ENCODE measurements around the gene BTG4.

Gene BTG4

DNA sequence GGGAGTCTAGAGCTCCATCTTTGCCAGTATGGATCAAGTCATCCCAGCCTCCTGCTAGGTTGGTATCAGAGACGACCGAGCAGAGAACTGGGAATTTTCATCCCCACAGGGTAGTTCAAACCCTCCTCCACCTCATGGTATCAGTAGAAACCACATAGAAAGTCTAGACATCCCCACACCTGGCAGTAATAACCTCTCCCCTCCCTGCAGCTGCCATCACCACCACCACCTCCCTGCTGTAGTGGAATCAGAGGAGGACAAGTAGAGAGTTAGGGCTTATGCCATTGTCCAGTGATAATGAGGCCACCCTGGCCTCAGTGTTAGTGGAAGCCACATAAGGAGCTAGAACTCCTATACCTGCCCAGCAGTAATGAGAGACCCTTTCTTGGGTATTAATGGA lies 34.3 kb downstream of the BTG4 start:
- H3K27me3 ChIP-seq (ENCODE audit: control insufficient read depth, insufficient read depth, low read length) = no peaks in the 10 kb centered on the region

DNA sequence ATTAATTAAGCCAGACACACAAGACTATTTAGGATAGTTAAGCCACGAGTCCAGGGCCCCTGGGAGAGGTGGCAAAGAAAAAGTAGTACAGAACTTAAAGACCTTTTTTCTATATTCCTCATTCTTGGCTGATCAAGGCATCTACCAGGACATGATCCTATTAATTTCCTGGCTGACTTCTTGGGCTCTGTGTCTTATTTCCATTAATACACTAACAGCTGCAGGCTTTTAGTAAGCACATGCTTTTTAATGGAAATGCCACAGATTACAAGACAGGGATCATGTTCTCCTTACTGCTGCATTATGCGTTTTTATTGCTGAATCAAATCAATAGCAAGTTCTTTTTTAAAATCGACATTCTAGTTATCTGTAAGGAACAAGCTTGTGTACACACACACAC lies 35.2 kb downstream of the BTG4 start:
- no peaks in the 10 kb centered on the region for H3K27me3 ChIP-seq (ENCODE audit: control insufficient read depth, insufficient read depth, low read length)

More for the DNA sequence above, 34.3 kb downstream of the BTG4 start:
- H3K4me3 ChIP-seq (ENCODE audit: low read depth, low read length) = no peak overlapping the region
- no peaks in the 10 kb centered on the region for H3K9me3 ChIP-seq (ENCODE audit: control insufficient read depth, insufficient read depth, low read length)
- H3K36me3 ChIP-seq (ENCODE audit: control insufficient read depth, insufficient read depth, low read length) = no peaks in the 10 kb centered on the region
- H3K4me1 ChIP-seq (ENCODE audit: control insufficient read depth, insufficient read depth, low read length) = no peaks in the 10 kb centered on the region
- no peak overlapping the region for H3K9ac ChIP-seq (ENCODE audit: low read depth, low read length)

DNA sequence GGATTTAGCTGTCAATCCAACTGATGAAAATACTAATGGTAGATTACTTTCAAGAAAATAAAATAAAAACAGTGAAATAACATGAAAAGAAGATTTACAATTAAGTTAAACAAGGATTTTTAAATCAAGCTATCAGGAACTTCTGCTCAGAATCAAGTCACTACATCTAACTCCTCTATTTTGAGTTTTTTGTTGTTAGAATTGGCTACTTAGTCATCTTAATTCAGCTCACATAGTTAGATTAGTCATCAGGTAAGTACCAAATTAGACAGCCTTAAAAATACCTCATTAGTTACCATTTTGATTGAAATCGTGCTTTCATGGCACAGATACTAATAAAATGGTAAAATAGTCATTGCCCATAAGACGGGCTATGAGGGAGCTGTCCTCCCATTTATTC lies 35.8 kb downstream of the BTG4 start:
- H3K4me3 ChIP-seq (ENCODE audit: low read depth, low read length) = no peak overlapping the region
- no peaks in the 10 kb centered on the region for H3K36me3 ChIP-seq (ENCODE audit: control insufficient read depth, insufficient read depth, low read length)
- H3K9ac ChIP-seq (ENCODE audit: low read depth, low read length) = no peak overlapping the region
- no peaks in the 10 kb centered on the region for H3K4me1 ChIP-seq (ENCODE audit: control insufficient read depth, insufficient read depth, low read length)
- no peaks in the 10 kb centered on the region for H3K9me3 ChIP-seq (ENCODE audit: control insufficient read depth, insufficient read depth, low read length)
- H3K27me3 ChIP-seq (ENCODE audit: control insufficient read depth, insufficient read depth, low read length) = no peaks in the 10 kb centered on the region

More for the DNA sequence above, 35.2 kb downstream of the BTG4 start:
- no peaks in the 10 kb centered on the region for H3K4me1 ChIP-seq (ENCODE audit: control insufficient read depth, insufficient read depth, low read length)
- no peak overlapping the region for H3K9ac ChIP-seq (ENCODE audit: low read depth, low read length)
- no peaks in the 10 kb centered on the region for H3K9me3 ChIP-seq (ENCODE audit: control insufficient read depth, insufficient read depth, low read length)
- no peaks in the 10 kb centered on the region for H3K36me3 ChIP-seq (ENCODE audit: control insufficient read depth, insufficient read depth, low read length)
- no peak overlapping the region for H3K4me3 ChIP-seq (ENCODE audit: low read depth, low read length)

DNA sequence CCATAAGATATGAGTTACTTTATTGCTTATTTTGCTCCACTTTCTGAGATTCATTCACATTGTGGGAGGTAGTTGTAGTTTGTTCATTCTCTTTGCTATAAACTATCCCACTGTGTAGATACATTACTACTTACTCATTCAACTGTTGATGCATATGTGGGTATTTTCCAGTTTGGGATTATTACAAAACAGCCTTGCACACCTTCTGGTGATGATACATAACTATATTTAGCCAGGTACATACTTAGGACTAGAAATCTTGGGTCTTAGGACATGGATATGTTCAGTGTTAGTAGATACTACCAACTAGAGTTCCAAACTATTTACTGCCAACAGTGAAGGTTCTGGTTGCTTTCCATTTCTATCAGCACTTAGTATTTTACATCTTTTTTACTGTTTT lies 37.8 kb downstream of the BTG4 start:
- no peaks in the 10 kb centered on the region for H3K36me3 ChIP-seq (ENCODE audit: control insufficient read depth, insufficient read depth, low read length)
- no peaks in the 10 kb centered on the region for H3K9me3 ChIP-seq (ENCODE audit: control insufficient read depth, insufficient read depth, low read length)
- no peaks in the 10 kb centered on the region for H3K27me3 ChIP-seq (ENCODE audit: control insufficient read depth, insufficient read depth, low read length)
- no peaks in the 10 kb centered on the region for H3K4me1 ChIP-seq (ENCODE audit: control insufficient read depth, insufficient read depth, low read length)
- no peak overlapping the region for H3K9ac ChIP-seq (ENCODE audit: low read depth, low read length)
- no peak overlapping the region for H3K4me3 ChIP-seq (ENCODE audit: low read depth, low read length)

DNA sequence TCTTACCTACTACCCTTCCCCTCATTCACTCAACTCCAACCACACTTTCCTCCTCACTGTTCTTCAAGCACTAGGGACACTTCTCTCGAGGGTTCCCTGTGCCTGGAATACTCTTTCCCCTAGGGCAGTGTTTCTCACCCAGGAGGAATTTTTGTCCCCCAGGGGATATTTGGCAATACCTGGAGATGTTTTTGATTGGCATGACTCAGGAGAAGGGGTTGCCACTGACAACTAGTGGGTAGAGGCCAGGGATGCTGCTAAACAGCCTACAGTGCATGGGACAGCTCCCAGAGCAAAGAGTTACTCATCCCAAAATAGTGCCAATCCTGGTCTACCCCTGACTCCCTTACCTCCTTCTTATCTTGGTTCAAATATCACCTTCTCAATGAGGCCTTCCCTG lies 40.0 kb downstream of the BTG4 start:
- no peaks in the 10 kb centered on the region for H3K36me3 ChIP-seq (ENCODE audit: control insufficient read depth, insufficient read depth, low read length)
- no peaks in the 10 kb centered on the region for H3K27me3 ChIP-seq (ENCODE audit: control insufficient read depth, insufficient read depth, low read length)
- H3K9ac ChIP-seq (ENCODE audit: low read depth, low read length) = no peak overlapping the region
- H3K9me3 ChIP-seq (ENCODE audit: control insufficient read depth, insufficient read depth, low read length) = no peaks in the 10 kb centered on the region
- no peak overlapping the region for H3K4me3 ChIP-seq (ENCODE audit: low read depth, low read length)
- H3K4me1 ChIP-seq (ENCODE audit: control insufficient read depth, insufficient read depth, low read length) = no peaks in the 10 kb centered on the region

DNA sequence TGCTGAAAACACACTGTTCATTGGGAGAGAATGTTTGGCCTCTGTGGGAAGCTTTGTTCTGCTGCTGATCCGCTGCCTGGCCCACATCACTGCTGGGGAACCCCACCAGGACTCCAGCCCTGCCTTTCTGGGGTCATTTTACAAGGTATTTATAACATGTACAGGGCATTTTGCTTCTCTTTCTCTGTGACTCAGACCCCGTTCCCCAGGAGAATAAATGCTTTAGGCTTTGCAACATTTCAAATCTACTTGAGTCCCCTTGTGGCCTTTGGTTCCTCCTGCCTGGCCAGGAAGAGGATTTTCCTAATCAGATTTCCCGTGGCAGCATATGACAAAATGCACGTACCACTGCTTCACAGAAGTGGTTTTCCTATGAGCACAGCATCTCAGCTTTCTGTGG lies 43.0 kb downstream of the BTG4 start:
- Histone ChIP-seq H3K4me3 (ENCODE audit: low read depth, low read length) (no peak overlapping the region), H3K27me3 (ENCODE audit: control insufficient read depth, insufficient read depth, low read length) (no peaks in the 10 kb centered on the region), H3K9me3 (ENCODE audit: control insufficient read depth, insufficient read depth, low read length) (no peaks in the 10 kb centered on the region), H3K4me1 (ENCODE audit: control insufficient read depth, insufficient read depth, low read length) (no peaks in the 10 kb centered on the region), H3K36me3 (ENCODE audit: control insufficient read depth, insufficient read depth, low read length) (no peaks in the 10 kb centered on the region), H3K9ac (ENCODE audit: low read depth, low read length) (no peak overlapping the region)

DNA sequence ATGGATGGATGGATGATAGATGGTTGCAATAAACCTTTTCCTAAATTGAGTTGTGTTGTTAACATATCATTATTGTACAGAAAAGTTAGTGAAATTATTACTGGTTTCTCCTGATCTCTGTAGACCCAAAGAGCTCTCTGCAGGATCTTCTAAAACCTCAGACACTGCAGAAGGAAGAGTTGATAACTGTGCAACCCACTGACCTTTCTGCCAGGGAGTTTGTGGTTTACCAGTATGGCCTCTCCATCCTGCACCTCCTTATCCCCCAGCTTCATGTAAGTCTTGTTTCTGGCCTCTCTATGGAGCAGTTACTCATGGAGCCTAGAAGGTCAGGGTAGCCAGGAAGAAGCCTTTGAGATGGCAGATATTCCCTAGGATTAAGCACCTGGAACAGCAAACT lies 45.6 kb downstream of the BTG4 start:
- H3K27me3 ChIP-seq (ENCODE audit: control insufficient read depth, insufficient read depth, low read length) = no peaks in the 10 kb centered on the region
- no peaks in the 10 kb centered on the region for H3K4me1 ChIP-seq (ENCODE audit: control insufficient read depth, insufficient read depth, low read length)
- H3K4me3 ChIP-seq (ENCODE audit: low read depth, low read length) = no peak overlapping the region
- H3K9ac ChIP-seq (ENCODE audit: low read depth, low read length) = no peak overlapping the region
- H3K36me3 ChIP-seq (ENCODE audit: control insufficient read depth, insufficient read depth, low read length) = no peaks in the 10 kb centered on the region
- no peaks in the 10 kb centered on the region for H3K9me3 ChIP-seq (ENCODE audit: control insufficient read depth, insufficient read depth, low read length)

DNA sequence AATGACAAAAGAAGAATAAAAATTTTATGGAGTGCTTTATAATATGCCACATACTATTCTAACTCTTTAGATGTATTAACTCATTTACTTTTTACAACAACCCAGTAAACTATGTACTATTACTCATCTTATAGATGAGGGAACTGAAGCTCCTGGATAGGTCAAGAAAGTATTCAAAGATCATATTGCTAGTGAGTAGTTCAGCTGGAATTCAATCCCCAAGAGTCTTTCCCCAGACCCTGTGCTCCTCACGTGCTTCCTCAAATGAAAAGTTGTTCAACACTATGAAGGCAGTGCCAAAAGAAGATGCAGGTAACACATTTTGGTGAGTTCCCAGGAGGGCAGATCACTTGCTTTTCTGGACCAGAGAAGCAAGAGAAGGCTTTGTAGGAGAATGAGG lies 46.8 kb downstream of the BTG4 start:
- H3K4me3 ChIP-seq (ENCODE audit: low read depth, low read length) = no peak overlapping the region
- H3K36me3 ChIP-seq (ENCODE audit: control insufficient read depth, insufficient read depth, low read length) = no peaks in the 10 kb centered on the region
- H3K4me1 ChIP-seq (ENCODE audit: control insufficient read depth, insufficient read depth, low read length) = no peaks in the 10 kb centered on the region
- H3K9me3 ChIP-seq (ENCODE audit: control insufficient read depth, insufficient read depth, low read length) = no peaks in the 10 kb centered on the region
- no peaks in the 10 kb centered on the region for H3K27me3 ChIP-seq (ENCODE audit: control insufficient read depth, insufficient read depth, low read length)
- H3K9ac ChIP-seq (ENCODE audit: low read depth, low read length) = no peak overlapping the region

DNA sequence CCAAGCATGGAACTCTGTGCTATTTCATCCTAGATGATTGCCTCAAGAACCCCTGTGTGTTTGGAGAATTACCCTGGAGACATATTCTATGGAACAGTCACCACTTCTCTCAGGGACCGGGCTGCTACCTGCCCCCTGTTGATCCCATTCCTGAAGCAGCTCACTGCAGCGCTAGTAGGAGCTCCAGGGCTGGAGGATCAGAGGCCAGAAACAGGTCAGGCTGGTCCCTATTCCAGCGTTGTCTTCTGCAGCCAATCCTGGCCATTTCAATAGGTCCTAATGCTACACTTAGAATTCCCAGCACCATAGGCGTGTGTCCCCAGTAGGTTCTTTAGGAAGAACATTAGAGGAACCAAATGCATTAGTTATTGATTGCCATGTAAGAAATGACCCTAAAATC lies 48.9 kb downstream of the BTG4 start:
- Histone ChIP-seq H3K4me3 (ENCODE audit: low read depth, low read length) (no peak overlapping the region), H3K27me3 (ENCODE audit: control insufficient read depth, insufficient read depth, low read length) (no peaks in the 10 kb centered on the region), H3K9me3 (ENCODE audit: control insufficient read depth, insufficient read depth, low read length) (no peaks in the 10 kb centered on the region), H3K9ac (ENCODE audit: low read depth, low read length) (no peak overlapping the region), H3K4me1 (ENCODE audit: control insufficient read depth, insufficient read depth, low read length) (no peaks in the 10 kb centered on the region), H3K36me3 (ENCODE audit: control insufficient read depth, insufficient read depth, low read length) (no peaks in the 10 kb centered on the region)

DNA sequence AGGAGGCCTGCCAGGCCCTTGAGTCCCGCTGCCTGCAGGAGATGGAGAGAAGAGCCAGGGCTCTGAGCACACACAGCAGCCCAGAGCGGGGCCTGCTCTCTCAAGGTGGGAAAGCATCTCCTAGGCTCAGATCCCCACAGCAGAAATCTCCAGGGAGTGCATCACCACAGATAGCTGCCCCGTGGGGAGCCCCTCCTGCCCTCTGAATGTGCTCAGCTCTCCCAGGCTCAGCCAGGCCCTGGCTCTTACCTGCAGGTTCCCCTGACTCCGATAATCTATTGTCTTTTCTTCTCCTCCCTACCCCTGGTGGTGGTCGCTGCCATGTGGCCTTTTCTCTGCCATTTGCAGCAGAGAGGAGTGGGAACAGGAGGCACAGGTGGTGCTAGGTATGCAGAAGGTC lies 49.9 kb downstream of the BTG4 start:
- H3K9me3 ChIP-seq (ENCODE audit: control insufficient read depth, insufficient read depth, low read length) = no peaks in the 10 kb centered on the region
- H3K4me3 ChIP-seq (ENCODE audit: low read depth, low read length) = no peak overlapping the region
- no peak overlapping the region for H3K9ac ChIP-seq (ENCODE audit: low read depth, low read length)
- H3K36me3 ChIP-seq (ENCODE audit: control insufficient read depth, insufficient read depth, low read length) = no peaks in the 10 kb centered on the region
- H3K4me1 ChIP-seq (ENCODE audit: control insufficient read depth, insufficient read depth, low read length) = no peaks in the 10 kb centered on the region
- H3K27me3 ChIP-seq (ENCODE audit: control insufficient read depth, insufficient read depth, low read length) = no peaks in the 10 kb centered on the region

DNA sequence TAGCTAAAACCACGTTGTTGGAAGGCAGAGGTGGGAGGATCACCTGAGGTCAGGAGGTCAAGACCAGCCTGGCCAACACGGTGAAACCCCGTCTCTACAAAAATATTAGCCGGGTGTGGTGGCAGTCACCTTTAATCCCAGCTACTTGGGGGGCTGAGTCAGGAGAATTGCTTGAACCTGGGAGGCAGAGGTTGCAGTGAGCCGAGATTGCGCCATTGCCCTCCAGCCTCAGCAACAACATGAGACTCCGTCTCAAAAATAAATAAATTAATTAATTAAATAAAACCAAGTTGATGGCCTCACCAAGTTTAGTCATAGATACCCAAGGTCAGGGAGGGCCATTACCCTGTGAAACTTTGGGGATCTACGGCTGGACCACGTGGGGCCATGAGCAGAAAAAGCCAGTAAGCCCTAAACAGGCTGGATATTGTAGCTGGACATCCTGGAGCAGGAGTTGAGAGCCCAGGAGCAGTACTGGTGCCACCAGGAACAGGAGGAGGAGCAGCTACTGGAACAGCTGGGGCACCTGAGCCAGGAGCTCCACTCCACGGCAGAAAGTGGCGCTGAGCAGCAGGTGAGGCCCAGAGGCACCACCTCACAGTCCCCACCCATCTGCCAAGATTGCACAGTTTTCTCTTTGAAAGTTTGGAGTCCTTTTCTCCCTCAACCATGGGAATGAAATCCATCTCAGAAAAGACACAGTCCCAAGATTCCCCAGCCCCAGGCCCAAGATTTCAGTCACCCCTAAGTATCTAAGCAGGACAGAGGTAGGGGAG lies 50.5 kb downstream of the BTG4 start:
- Histone ChIP-seq H3K4me3 (ENCODE audit: low read depth, low read length) (no peak overlapping the region), H3K36me3 (ENCODE audit: control insufficient read depth, insufficient read depth, low read length) (no peaks in the 10 kb centered on the region), H3K27me3 (ENCODE audit: control insufficient read depth, insufficient read depth, low read length) (no peaks in the 10 kb centered on the region), H3K9ac (ENCODE audit: low read depth, low read length) (no peak overlapping the region), H3K4me1 (ENCODE audit: control insufficient read depth, insufficient read depth, low read length) (no peaks in the 10 kb centered on the region), H3K9me3 (ENCODE audit: control insufficient read depth, insufficient read depth, low read length) (no peaks in the 10 kb centered on the region)

DNA sequence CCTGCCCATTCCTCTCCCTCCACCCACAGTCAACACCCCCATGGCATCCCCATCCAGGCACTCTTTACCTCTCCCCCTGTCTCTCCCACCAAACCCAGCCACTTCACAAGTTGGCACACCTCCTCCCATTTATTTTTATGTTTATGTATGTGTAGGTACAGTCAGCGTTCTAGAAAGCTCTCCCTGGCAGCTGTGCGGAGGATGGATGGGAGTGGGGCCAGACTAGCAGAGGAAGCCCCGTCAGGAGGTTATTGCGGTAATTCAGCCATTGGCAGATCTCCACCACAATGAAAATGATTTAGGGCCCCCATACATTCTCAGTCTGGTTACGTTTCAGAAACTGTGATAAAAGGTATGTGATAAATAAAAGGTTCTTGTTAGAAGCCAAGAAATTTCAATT lies 51.3 kb downstream of the BTG4 start:
- peaks cover 2% of the 10 kb centered on the region for H3K27me3 ChIP-seq (ENCODE audit: control insufficient read depth, insufficient read depth, low read length)
- H3K4me3 ChIP-seq (ENCODE audit: low read depth, low read length) = no peak overlapping the region
- no peaks in the 10 kb centered on the region for H3K36me3 ChIP-seq (ENCODE audit: control insufficient read depth, insufficient read depth, low read length)
- H3K4me1 ChIP-seq (ENCODE audit: control insufficient read depth, insufficient read depth, low read length) = no peaks in the 10 kb centered on the region
- H3K9ac ChIP-seq (ENCODE audit: low read depth, low read length) = no peak overlapping the region
- no peaks in the 10 kb centered on the region for H3K9me3 ChIP-seq (ENCODE audit: control insufficient read depth, insufficient read depth, low read length)

Measured in iPS-15b (cell line).